Suppressor macrophage treated with lipopolysaccharide for 4 hours (primary cell): Measurements from ENCODE around the gene NGEF.
"Not testable (repeated sequence)": the region's sequence is repeated elsewhere in the genome, so short reads cannot be mapped to it uniquely, and the experiment has no call there.

ENCODE experiments used
- DNase-seq: peaks from one replicate; pipeline ENCODE4 v3.0.0-alpha.2; 2020

The NGEF gene, protein sequence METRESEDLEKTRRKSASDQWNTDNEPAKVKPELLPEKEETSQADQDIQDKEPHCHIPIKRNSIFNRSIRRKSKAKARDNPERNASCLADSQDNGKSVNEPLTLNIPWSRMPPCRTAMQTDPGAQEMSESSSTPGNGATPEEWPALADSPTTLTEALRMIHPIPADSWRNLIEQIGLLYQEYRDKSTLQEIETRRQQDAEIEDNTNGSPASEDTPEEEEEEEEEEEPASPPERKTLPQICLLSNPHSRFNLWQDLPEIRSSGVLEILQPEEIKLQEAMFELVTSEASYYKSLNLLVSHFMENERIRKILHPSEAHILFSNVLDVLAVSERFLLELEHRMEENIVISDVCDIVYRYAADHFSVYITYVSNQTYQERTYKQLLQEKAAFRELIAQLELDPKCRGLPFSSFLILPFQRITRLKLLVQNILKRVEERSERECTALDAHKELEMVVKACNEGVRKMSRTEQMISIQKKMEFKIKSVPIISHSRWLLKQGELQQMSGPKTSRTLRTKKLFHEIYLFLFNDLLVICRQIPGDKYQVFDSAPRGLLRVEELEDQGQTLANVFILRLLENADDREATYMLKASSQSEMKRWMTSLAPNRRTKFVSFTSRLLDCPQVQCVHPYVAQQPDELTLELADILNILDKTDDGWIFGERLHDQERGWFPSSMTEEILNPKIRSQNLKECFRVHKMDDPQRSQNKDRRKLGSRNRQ

DNA sequence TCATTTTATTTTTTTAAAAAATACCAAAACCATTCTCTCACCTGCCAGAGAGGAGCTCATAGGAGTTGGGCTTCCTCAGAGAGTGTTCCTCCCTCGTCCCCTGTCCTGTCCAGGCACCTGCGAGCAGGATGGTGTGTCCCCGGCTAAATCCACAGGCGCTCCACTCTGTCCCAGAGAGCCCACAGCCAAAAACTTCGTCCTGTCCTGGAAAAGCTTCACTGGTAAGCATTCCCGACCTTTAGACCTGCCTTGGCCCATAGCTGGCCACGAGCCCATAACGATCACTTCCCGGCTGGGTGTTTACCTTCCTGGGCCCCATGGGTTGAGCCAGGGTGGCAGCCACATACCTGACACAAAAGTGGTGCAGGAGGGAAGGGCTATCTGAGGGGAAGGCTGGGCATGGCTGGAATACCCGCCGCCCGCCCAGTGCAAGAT, at the start of gene NGEF:
NGEF (minus strand) TSS at position 230 of the 435 bp plus-strand sequence. CDS start 38,366 bp downstream, outside the sequence.
- DNase-seq: no peak

DNA sequence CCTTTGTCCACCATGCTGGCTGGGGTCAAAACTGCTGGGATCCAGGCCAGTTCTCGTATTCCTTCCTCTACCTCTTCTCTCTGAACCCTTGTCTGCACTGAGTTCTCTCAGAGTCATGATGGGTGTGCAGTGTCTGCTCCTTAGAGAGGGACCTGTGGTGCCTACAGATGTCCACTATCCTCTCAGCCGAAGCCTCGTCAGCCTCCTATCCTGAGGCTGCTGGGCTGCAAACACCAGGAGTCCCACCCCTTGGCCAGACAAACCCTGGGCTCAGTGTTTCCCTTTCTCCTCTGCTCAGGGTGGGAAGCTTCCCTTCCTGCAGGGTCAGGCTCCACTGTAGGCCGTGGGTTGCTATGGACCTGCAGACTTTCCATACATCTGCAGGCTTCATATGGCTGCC, 49.4 kb upstream of the NGEF start:
- no peak for DNase-seq

DNA sequence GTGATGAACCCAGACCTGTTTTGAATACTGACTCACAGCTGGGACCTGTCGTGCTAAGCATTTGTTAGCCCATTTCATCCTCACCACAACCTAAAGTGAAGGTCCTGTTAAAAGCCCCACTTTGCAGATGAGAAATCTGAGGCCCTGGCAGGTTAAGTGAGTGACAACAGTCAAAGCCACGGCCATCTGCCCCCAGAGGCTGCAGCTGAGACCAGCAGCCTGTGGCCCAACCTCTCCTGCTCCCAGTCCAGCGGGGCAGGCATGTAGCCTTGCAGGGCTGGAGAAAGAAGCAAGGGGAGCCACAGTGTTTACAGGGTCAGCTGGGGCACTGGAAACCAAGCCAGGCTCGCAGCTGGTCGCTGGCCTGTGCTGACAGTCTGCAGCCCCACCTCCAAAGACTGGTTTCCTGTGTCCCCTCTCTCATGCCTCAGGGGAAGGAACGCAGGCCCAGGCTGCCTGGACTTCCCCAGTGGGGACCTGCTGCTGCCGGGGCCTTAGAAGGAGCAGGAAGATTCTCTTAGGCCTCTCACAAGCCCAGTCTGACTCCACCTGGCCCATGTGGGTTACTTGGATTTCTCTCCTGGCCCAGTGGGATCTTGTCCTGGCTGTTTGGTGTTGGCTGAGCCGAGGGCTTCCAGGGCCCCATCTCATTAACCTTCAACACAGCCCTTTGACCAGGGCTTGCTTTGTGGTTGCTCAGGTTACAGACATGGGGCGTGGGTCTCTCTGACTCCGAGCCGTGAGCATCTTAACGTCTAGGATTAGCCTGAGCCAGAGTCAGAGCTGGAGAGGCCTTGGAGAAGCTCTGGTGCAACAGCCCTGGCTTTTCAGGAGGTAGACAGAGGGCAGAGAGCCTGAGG, 48.8 kb upstream of the NGEF start:
- peak; percentile 47 for DNase-seq

DNA sequence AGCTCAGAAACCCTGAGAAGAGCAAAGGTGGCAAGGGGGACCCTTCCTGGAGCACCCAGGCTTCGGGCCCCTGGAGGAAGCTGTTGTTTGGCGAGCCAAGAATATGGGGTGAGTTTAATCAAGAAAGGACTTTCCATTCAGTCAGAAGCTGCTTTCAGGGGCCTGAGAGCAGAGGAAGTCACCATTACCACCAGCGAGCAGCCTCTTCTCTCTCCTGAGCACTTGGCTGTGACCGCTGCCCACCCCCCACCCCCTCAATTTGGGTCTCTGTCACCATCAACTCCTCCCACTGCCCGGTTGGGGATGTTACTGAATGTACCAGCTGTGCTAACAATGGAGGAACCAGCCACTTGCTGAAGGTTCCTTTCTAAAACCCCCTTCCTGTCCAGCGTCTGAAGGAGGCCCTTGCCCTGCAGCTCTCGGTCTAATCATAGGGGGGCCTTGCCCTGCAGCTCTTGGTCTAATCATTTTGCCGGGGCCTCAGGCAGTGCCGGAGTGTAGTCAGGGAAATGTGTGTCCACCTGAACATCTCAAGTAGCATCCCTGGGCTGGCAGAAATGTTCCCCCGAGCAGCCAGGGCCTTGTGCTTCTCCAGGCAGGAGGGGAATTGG, 48.0 kb upstream of the NGEF start:
- peak; percentile 59 for DNase-seq

DNA sequence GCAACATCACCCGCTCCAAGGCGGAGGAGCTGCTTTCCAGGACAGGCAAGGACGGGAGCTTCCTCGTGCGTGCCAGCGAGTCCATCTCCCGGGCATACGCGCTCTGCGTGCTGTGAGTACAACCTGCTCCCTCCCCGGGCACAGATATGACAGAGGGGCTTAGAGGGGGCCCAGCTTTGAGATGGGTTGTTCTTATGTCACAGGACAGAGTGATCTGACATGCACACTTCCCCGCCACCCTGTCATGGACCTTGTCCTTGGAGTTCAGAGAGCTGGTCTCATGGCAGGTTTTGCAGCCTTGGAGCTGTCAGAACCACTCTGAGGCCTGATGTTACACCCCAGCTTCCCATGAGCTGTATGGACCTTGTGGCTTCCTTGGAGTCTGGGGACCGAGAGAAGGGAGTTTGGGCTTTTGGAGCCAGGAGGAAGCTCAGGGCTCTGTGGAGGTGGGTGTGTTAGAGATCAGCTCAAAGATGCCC, 47.5 kb upstream of the NGEF start:
- DNase-seq: no peak

DNA sequence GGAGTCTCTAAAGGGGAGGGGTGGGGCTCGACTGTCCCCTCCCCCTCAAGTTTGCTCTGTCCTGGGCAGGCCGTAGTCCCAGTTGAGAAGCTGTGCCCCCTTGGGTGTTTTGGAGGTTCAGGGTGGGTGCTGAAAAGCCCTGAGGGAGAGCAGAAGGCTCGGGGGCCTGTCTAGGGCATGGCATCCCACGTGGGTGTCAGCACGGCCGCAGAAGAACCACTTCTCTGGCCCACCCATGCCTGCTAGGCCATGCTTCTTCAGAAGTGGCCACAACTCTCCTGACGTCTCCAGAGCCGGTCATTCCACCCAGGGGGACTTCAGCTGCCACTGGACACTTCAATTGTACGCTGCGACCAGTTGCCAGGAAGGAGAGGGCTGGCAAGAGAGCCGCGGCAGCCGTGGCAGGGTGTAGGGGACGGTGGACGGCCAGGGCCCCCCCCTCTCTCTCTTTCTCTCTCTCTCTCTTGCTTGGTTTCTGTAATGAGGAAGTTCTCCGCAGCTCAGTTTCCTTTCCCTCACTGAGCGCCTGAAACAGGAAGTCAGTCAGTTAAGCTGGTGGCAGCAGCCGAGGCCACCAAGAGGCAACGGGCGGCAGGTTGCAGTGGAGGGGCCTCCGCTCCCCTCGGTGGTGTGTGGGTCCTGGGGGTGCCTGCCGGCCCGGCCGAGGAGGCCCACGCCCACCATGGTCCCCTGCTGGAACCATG, 46.9 kb upstream of the NGEF start, which contains the start of gene INPP5D:
INPP5D (plus strand) TSS at position 546 of the 704 bp plus-strand sequence; CDS start at position 683, 137 bp downstream.
- DNase-seq: peak; percentile 90

DNA sequence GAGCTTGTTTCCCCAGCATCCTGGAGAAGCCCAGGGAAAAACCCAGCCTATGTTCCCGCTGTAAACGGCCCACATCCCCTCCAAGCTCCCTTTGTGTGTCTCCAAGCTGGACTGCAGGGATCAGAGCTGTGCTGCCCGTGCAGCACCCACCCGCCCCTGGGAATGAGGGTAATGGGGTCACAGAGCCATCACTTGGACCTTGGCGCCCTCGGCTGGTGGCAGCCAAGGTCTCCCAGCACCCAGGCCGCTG, 46.4 kb upstream of the NGEF start:
- no peak for DNase-seq

DNA sequence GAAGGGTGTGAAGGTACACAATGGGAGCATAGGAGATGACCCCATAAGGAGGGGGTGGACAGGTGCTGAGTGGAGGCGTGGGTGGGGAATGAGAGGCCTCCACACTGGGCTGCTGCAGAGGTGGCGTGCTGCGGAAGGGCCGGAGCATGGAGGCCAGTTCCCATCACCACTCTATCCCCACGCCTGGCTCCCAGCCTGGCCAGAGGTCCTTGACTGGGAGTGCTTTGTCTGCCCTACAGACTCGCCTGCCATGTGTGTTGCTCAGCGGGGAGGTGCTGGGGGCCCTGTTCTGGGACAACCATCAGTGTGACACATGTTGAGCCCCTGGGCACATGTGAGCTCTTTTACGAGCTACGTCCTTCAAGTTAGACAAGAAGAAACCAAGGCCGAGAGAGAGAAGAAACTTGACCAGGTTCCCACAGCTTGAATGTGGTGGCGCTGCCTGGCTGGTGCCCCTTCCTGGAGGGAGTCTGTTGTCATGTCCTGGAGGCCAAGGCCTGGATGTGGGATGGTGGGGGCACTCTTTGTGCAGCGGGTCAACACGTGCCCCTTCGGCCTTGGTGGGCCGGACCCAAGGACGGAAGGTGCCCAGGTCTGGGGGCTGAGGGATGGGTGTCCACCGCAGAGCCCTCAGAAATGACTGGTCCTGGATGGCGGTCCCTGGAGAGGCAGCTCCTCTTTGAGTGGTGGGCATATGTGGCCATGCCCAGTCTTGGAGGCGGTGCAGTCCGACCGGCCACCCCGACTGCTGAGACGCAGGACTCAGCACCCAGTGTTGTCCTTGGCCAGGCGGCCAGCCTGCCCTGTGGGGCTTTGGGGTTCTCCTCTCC, 45.9 kb upstream of the NGEF start:
- no peak for DNase-seq

DNA sequence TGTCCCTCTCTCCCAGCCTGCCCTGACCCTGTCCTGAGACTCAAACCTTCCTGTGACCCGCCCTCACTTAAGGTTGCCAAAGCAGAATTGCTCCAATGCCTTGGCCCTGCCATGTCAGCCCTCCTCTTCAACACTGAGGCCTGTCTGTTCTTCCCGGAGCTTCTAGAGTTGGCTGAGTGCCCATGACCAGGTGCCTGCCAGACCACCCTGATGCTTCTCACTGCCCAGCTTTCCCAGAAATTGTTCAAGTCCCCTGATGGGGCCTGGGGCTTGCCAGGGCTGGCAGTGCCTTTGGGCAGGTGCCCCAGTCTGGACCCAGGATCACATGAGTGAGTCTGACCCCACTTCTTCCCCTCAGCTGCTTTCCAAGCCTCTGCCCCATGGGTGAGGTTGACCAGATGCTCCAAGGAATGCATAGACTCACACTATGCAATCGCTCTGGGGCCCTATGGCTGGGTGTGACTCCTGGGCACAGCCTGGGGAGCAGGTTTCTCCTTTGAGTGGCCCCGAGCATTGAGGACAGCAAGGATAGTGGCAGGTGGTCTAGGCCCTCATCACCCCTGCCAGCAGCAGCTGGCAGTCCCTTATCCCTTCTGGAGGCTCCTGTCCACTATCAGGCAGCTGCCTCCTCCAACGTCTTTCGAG, 44.0 kb upstream of the NGEF start:
- DNase-seq: no peak

DNA sequence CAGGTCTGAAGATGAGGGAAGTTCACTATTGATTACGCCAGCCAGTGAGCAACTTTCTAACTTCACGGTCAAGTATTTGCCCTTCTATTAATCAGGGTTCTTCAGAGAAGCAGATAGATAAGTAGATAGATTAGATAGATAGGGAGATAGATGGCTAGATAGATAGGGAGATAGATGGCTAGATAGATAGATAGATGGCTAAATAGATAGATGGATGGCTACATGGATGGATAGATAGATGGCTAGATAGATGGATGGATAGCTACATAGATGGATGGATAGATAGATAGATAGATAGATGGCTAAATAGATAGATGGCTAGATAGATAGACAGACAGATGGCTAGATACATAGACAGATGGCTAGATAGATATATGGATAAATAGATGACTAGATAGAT, 42.3 kb upstream of the NGEF start:
- DNase-seq: no peak

DNA sequence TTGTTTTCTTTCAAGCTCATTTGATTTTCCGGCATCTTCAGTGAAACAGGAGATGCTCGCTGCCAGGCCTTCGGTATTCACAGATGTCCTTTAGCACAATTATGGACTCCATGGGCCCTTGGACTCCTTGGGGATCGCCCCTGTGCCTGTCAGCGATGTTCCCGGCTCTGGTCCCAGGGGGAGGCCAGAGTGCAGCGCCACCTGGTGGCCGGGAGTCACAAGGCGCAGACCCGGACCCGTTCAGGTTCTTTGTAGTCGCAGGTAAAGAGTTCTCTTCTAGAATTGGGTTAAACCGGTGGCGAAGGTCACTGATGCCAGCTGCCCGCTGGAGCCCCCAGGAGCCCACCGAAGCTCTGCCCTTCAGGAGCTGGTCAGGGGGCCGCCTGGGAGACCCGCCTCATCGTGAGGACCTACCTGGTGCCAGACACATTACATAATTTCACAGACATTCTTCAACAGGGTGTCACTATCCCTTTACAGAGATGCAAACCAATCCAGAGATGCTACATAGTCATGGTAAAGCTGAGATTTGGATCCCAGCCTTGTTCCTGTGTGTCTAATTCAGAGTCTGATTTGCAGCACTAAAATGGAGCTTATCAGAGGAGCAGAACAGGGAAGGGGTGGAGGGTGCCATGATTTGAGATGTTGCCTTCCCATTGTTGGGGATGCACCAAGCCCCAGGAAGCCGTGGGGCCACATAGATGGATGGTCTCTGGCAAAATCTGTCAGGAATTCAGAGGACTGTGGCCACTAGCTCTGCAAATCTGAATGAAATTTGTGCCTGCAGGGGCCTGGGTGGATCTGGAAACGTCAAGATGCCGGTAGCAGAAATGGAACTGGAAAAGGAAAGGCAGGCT, 41.1 kb upstream of the NGEF start:
- DNase-seq: peak; percentile 77

DNA sequence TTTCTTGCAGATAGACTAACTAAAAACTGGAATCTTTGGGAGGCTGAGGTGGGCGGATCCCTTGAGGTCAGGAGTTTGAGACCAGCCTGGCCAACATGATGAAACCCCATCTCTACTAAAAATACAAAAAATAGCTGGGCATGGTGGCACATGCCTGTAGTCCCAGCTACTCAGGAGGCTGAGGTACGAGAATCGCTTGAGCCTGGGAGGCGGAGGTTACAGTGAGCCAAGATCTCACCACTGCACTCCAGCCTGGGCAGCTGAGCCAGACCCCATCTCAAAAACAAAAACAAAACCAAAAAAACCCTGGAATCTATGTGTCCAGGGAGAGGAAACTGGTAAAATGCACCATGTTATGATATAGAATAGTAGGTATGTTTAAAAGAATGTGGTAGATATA, 39.5 kb upstream of the NGEF start:
- not testable (repeated sequence) for DNase-seq

DNA sequence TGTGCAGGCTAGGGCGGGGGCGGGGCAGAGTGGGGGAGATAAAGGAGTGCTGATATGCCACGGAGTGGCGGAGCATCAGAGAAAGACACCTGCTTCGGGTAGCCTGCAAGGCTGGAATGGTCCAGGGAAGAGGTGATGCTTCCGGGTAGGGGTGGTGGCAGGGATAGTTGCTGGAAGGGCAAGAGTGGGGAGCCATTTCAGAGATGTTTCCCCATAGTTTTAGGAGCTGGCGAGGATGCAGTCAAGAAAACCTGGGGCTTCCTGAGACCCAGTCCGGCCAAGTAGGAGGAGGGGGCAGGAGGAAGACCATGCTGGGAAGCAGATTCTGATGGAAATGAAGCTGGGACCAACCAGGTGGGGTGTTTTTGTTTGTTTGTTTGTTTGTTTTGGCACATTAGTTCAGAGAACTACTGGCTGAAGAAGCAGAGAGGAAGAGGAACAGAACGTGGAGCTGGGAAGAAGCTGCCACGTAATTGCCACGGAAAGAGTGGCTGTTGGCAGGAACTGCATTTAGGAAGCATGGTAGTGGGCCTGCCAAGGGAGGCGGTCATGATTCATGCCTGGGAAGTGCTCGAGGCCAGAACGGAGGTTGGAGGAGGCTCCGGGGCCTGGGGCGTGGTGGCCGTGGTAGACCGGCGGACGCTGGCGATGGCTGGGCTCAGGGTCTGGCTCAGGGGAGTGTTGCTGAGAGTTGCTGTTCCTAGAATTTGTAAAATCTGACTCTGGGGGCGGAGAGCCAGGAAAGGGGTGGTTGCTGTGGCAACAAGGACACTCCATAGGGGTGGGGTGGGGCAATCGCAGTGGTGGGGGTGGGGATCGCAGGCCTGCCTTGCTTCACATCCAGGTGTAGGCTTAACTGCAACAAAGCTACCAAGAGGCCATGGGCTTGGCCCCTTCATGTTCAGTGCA, 38.4 kb upstream of the NGEF start:
- DNase-seq: peak; percentile 31

DNA sequence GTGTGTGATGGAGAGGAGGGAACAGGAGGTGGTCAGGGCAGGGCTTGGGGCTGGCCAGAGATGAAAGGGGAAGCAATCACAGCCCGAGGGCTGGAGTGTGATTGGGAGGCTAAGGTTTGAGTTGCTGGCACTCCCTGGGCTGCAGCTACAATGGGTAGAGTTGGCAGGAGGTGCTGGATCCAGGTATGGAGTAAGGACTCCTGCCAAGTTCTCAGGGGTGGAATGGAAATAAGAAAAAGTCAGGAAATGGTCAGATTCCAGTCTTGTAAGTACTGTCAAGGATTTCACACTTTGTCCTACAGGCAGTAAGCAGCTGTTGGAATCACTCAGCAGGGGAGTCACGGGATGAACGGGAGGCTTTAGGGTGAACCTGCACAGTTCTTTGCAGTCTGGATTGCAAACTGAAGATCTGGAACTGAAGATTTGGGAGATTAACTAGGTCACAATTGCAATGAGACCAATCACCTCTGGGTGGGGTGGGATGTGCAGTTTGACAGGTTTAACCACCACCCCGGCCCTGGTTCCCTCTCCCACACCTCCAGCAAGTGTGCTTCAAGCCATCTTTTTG, 36.2 kb upstream of the NGEF start:
- DNase-seq: no peak

DNA sequence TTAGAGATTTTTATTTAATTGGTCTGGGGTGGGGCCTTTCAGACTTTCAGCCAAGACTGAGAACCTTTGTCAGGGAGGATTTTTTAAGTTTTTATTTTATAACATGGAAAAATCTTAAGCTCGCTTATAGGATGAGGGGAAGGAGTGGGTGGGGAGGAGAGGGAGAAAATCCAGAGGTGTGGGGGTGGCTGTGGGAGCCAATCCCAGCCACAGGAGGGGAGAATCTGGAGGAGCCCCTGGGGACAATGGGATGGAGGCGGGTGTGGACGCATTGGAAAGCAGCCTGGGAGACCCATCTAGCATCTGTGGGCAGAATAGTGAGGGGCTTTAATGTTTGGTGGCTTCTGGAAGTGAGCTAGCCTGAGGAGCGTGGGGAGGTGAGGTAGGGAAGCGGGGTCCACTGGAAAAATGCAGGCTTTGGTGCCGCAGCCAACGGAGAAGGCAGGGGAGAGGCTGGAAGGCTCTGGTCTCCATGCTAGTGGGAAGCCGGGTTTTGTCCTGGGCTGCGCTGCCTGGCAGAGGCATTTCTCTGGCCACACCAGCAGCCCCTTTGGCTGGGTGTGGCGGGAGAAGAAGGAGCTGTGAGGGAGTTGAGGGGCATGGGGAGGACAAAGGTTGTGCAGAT, 35.6 kb upstream of the NGEF start:
- DNase-seq: no peak

DNA sequence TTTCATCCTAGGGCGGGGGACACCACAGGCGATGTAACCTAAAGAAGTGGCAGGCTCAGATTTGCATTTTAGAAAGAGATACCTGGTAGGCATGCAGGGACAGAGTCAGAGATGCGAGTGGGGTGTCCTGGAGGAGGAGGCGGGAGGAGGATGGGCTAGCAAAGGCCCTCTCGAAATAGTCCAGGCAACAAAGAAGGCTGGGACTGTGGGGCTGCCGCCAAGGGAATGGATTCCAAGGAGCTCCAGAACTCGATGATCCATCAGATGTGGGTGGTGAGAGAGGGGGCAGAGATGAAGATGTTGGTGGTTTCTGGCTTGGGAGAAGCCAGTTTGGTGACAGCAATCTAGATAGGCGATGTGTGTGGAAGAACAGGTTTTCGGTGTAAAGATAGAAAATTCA, 34.6 kb upstream of the NGEF start:
- no peak for DNase-seq

DNA sequence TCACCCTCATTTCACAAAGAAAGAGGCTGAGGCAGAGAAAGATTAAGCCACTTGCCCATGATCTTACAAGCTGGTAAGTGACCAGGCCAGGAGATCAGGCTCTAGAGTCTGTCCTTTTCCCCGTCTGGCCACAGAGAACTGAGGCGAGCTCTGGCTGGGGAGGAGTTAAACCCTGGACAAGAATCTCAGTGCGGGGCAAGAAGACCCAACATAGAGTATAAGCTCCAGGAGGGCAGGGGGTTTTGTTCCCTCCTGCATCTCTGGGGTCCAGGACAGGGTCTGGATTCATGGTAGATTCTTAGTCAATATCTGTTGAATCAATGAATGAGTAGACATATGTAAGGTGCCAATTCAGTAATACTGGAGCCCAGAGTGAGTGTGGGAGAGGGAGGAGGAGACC, 34.1 kb upstream of the NGEF start:
- no peak for DNase-seq
